Esophagus muscularis mucosa (tissue), 4 donors: Measurements from ENCODE around the gene SIPA1L3.

Experiments used
- CTCF ChIP-seq, 3 experiments: fragments of 200-600 bp in 2 of 3; fragments of 450-650 bp in 1 of 3; sonication (generic) in 2 of 3; IDR thresholded peaks; one replicate each; pipeline ENCODE4 v1.5.1; 2017 to 2019; ENCODE audit warnings: antibody characterized with exemption in 3 of 3, mild to moderate bottlenecking in 2 of 3, moderate library complexity in 1 of 3
- EP300 ChIP-seq: sonication (generic); formaldehyde crosslinking; IDR thresholded peaks from one replicate; pipeline ENCODE4 v1.6.1; 2017; ENCODE audit warnings: antibody characterized with exemption
- POLR2A ChIP-seq: fragments of 450-650 bp; IDR thresholded peaks from one replicate; pipeline ENCODE4 v1.6.1; 2017; ENCODE audit warnings: antibody characterized with exemption, moderate library complexity, mild to moderate bottlenecking, low read depth
- POLR2AphosphoS5 ChIP-seq, 2 donors: sonication (generic); formaldehyde crosslinking; IDR thresholded peaks; one replicate each; pipeline ENCODE4 v1.6.1; 2017; ENCODE audit warnings: antibody characterized with exemption in 2 of 2

GRCh38 chr19:38182536-38183210 is 275.7 kb downstream of the SIPA1L3 start:
- TF ChIP-seq CTCF (IDR thresholded peaks at IDR 0.05) (no peak), POLR2A (no peak), POLR2AphosphoS5 (IDR thresholded peaks at IDR 0.05) (no peak), EP300 (no peak)
